IPS-15b (cell line): Measurements from ENCODE around the gene NKX2-4.

ENCODE experiments used
- H3K27me3 ChIP-seq: one replicate; pipeline ENCODE4 v1.6.1; 2013; ENCODE audit warnings: low read length; ENCODE audit not compliant: control insufficient read depth, insufficient read depth
- H3K36me3 ChIP-seq: one replicate; pipeline ENCODE4 v1.6.1; 2013; ENCODE audit warnings: low read length; ENCODE audit not compliant: control insufficient read depth, insufficient read depth
- H3K4me1 ChIP-seq: one replicate; pipeline ENCODE4 v1.6.1; 2013; ENCODE audit warnings: mild to moderate bottlenecking, low read length; ENCODE audit not compliant: control insufficient read depth, insufficient read depth
- H3K4me3 ChIP-seq: one replicate; pipeline ENCODE4 v1.5.1; 2013; ENCODE audit warnings: low read depth, low read length
- H3K9ac ChIP-seq: one replicate; pipeline ENCODE4 v1.6.1; 2013; ENCODE audit warnings: low read depth, mild to moderate bottlenecking, low read length
- H3K9me3 ChIP-seq: one replicate; pipeline ENCODE4 v1.6.1; 2013; ENCODE audit warnings: mild to moderate bottlenecking, low read length; ENCODE audit not compliant: control insufficient read depth, insufficient read depth

Gene NKX2-4

GRCh38 chr20:21391972-21392352 lies 5.4 kb downstream of the NKX2-4 start:
- Histone ChIP-seq H3K9me3 (no peaks in the 10 kb centered on the region), H3K9ac (no peak overlapping the region), H3K36me3 (no peaks in the 10 kb centered on the region), H3K27me3 (peaks cover 60% of the 10 kb centered on the region), H3K4me1 (no peaks in the 10 kb centered on the region), H3K4me3 (peak overlapping the region; percentile 45)

- no peaks in the 10 kb centered on the region for H3K36me3 ChIP-seq
- no peaks in the 10 kb centered on the region for H3K4me1 ChIP-seq
- H3K9ac ChIP-seq = no peak overlapping the region
- H3K4me3 ChIP-seq = peak overlapping the region; percentile 45
- no peaks in the 10 kb centered on the region for H3K9me3 ChIP-seq
- H3K27me3 ChIP-seq = peaks cover 58% of the 10 kb centered on the region
Measured at GRCh38 chr20:21391185-21391971, 5.9 kb downstream of the NKX2-4 start.

- no peak overlapping the region for H3K4me3 ChIP-seq
- H3K36me3 ChIP-seq = no peaks in the 10 kb centered on the region
- H3K4me1 ChIP-seq = no peaks in the 10 kb centered on the region
- peaks cover 52% of the 10 kb centered on the region for H3K27me3 ChIP-seq
- no peak overlapping the region for H3K9ac ChIP-seq
- no peaks in the 10 kb centered on the region for H3K9me3 ChIP-seq
Measured at GRCh38 chr20:21390768-21391167, 6.6 kb downstream of the NKX2-4 start.

- H3K36me3 ChIP-seq = no peaks in the 10 kb centered on the region
- H3K4me3 ChIP-seq = no peak overlapping the region
Measured at GRCh38 chr20:21389368-21389767, 8.0 kb downstream of the NKX2-4 start.

GRCh38 chr20:21388566-21388965 lies 8.8 kb downstream of the NKX2-4 start:
- Histone ChIP-seq H3K4me1 (no peaks in the 10 kb centered on the region), H3K9ac (no peak overlapping the region), H3K9me3 (no peaks in the 10 kb centered on the region), H3K36me3 (no peaks in the 10 kb centered on the region), H3K27me3 (peaks cover 30% of the 10 kb centered on the region), H3K4me3 (no peak overlapping the region)

More at GRCh38 chr20:21389368-21389767, 8.0 kb downstream of the NKX2-4 start:
- Histone ChIP-seq H3K4me1 (no peaks in the 10 kb centered on the region), H3K9ac (no peak overlapping the region), H3K9me3 (no peaks in the 10 kb centered on the region), H3K27me3 (peaks cover 38% of the 10 kb centered on the region)

GRCh38 chr20:21387528-21387927 lies 9.8 kb downstream of the NKX2-4 start:
- H3K9me3 ChIP-seq = no peaks in the 10 kb centered on the region
- H3K4me3 ChIP-seq = no peak overlapping the region
- H3K27me3 ChIP-seq = peaks cover 20% of the 10 kb centered on the region
- no peak overlapping the region for H3K9ac ChIP-seq
- no peaks in the 10 kb centered on the region for H3K4me1 ChIP-seq
- H3K36me3 ChIP-seq = no peaks in the 10 kb centered on the region

- no peaks in the 10 kb centered on the region for H3K9me3 ChIP-seq
- no peaks in the 10 kb centered on the region for H3K36me3 ChIP-seq
- no peak overlapping the region for H3K4me3 ChIP-seq
- H3K9ac ChIP-seq = no peak overlapping the region
- peaks cover 9% of the 10 kb centered on the region for H3K27me3 ChIP-seq
- H3K4me1 ChIP-seq = no peaks in the 10 kb centered on the region
Measured at GRCh38 chr20:21386111-21386510, 11.2 kb downstream of the NKX2-4 start.

- H3K27me3 ChIP-seq = no peaks in the 10 kb centered on the region
- no peaks in the 10 kb centered on the region for H3K4me1 ChIP-seq
- H3K9me3 ChIP-seq = no peaks in the 10 kb centered on the region
- no peak overlapping the region for H3K4me3 ChIP-seq
- H3K36me3 ChIP-seq = no peaks in the 10 kb centered on the region
- no peak overlapping the region for H3K9ac ChIP-seq
Measured at GRCh38 chr20:21384308-21384892, 12.9 kb downstream of the NKX2-4 start.

- H3K4me3 ChIP-seq = no peak overlapping the region
- no peaks in the 10 kb centered on the region for H3K36me3 ChIP-seq
- H3K27me3 ChIP-seq = no peaks in the 10 kb centered on the region
- no peaks in the 10 kb centered on the region for H3K9me3 ChIP-seq
- no peak overlapping the region for H3K9ac ChIP-seq
- no peaks in the 10 kb centered on the region for H3K4me1 ChIP-seq
Measured at GRCh38 chr20:21381619-21382018, 15.7 kb downstream of the NKX2-4 start.

GRCh38 chr20:21380711-21381110 lies 16.6 kb downstream of the NKX2-4 start:
- Histone ChIP-seq H3K4me3 (no peak overlapping the region), H3K36me3 (no peaks in the 10 kb centered on the region), H3K9me3 (no peaks in the 10 kb centered on the region), H3K4me1 (no peaks in the 10 kb centered on the region), H3K9ac (no peak overlapping the region), H3K27me3 (no peaks in the 10 kb centered on the region)

GRCh38 chr20:21378259-21378658 lies 19.1 kb downstream of the NKX2-4 start:
- Histone ChIP-seq H3K4me1 (no peaks in the 10 kb centered on the region), H3K9ac (no peak overlapping the region), H3K36me3 (no peaks in the 10 kb centered on the region), H3K4me3 (no peak overlapping the region), H3K9me3 (no peaks in the 10 kb centered on the region), H3K27me3 (no peaks in the 10 kb centered on the region)

GRCh38 chr20:21377701-21378100 lies 19.6 kb downstream of the NKX2-4 start:
- Histone ChIP-seq H3K9me3 (no peaks in the 10 kb centered on the region), H3K27me3 (no peaks in the 10 kb centered on the region), H3K9ac (no peak overlapping the region), H3K36me3 (no peaks in the 10 kb centered on the region), H3K4me1 (no peaks in the 10 kb centered on the region), H3K4me3 (no peak overlapping the region)
